NB4 (cell line): ENCODE measurements around the gene GK.
"Not testable (repeated sequence)": the region's sequence is repeated elsewhere in the genome, so short reads cannot be mapped to it uniquely, and the experiment has no call there.

Experiments used
- DNase-seq: peaks from one replicate; pipeline ENCODE4 v3.0.0; 2010; ENCODE audit warnings: low read depth
- H3K4me3 ChIP-seq: one replicate; pipeline ENCODE4 v1.5.1; 2011; ENCODE audit warnings: mild to moderate bottlenecking, low read depth, low read length, moderate library complexity
- MAX ChIP-seq: IDR thresholded peaks from 2 replicates; pipeline ENCODE4 v1.6.1; 2011; ENCODE audit warnings: low read depth, low read length
- MYC ChIP-seq: IDR thresholded peaks from 2 replicates; pipeline ENCODE4 v1.6.1; 2011; ENCODE audit warnings: low read depth, low read length
- POLR2A ChIP-seq: IDR thresholded peaks from 2 replicates; pipeline ENCODE4 v1.6.1; 2011; ENCODE audit warnings: mild to moderate bottlenecking; ENCODE audit not compliant: insufficient read length; ENCODE audit errors: extremely low read depth
- TF ChIP-seq, protein P1 (sequence below): IDR thresholded peaks from one replicate; pipeline ENCODE4 v1.5.1; 2012; ENCODE audit warnings: low read depth, low read length

GK gene

DNA sequence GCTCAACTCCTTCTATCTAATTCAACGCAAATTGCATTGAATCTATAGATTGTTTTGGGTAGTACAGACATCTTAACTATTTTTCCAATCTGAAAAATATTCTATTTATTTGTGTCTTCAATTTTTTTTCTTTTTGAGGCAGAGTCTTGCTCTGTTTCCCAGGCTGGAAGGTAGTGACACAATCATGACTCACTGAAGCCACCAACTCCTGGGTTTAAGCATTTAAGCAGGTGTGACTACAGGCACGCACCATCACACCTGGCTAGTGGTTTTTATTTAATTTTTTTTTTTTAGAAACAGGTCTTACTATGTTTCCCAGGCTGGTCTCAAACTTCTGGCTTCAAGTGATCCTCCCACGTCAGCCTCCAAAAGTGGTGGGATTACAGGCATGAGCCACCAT, 98.3 kb downstream of the GK start:
- no peak overlapping the region for H3K4me3 ChIP-seq
- no peak for DNase-seq
- no peak for TF ChIP-seq MYC
- no peak for TF ChIP-seq MAX
- no peak for TF ChIP-seq POLR2A
- TF ChIP-seq, protein P1, sequence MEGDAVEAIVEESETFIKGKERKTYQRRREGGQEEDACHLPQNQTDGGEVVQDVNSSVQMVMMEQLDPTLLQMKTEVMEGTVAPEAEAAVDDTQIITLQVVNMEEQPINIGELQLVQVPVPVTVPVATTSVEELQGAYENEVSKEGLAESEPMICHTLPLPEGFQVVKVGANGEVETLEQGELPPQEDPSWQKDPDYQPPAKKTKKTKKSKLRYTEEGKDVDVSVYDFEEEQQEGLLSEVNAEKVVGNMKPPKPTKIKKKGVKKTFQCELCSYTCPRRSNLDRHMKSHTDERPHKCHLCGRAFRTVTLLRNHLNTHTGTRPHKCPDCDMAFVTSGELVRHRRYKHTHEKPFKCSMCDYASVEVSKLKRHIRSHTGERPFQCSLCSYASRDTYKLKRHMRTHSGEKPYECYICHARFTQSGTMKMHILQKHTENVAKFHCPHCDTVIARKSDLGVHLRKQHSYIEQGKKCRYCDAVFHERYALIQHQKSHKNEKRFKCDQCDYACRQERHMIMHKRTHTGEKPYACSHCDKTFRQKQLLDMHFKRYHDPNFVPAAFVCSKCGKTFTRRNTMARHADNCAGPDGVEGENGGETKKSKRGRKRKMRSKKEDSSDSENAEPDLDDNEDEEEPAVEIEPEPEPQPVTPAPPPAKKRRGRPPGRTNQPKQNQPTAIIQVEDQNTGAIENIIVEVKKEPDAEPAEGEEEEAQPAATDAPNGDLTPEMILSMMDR, result no peak

DNA sequence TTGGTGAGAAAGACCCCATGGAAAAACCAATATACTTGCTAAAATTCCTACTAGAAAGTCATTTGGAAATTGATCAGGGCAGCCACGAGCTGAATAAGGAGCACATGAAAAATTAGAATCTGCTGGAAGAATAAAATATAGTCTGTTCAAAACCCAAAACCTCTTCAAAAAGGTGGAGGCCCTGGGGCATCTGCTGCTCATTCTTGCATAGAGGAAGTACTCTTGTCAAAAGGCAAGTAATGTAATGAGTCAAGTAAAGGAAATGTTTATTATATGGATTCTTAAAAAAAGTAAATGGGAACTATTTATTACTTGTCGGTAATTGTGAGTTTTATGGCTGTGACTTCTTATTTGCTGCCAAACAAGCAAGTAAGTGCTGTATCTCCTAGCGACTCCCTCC, 109.5 kb downstream of the GK start:
- TF ChIP-seq, protein P1, result no peak
- TF ChIP-seq MAX (no peak), POLR2A (no peak), MYC (no peak)
- DNase-seq, result no peak
- no peak overlapping the region for H3K4me3 ChIP-seq

DNA sequence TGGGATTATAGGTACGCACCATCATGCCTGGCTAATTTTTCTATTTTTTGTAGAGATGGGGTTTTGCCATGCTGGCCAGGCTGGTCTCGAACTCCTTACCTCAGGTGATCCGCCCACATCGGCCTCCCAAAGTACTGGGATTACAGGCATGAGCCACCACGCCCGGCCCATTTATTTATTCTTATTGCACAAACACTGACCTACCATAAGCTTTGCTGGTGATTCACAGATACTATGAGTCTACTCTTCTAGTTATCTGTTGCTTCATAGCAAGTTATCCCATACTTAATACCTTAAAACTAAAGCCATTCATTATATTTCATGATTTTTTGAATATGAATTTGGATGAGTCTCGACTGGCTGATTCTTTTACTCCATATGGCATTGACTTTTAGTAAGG, 120.5 kb downstream of the GK start:
- DNase-seq, result not testable (repeated sequence)

DNA sequence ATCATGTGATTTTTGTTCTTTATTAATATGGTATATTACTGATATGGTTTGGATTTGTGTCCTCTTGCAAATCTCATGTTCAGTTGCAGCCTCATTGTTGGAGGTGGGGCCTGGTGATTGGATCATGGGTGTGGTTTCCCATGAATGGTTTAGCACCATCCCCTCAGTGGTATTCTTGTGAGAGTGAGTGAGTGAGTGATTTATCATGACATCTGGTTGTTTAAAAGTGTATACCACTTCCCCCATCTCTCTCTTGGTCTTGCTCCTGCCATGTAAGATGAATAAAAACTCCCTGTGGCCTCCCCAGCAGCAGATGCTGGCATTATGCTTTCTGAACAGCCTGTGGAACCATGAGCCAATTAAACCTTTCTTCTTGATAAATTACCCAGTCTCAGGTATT, 124.4 kb downstream of the GK start:
- TF ChIP-seq, protein P1, result no peak
- TF ChIP-seq MYC (no peak), MAX (no peak), POLR2A (no peak)
- no peak for DNase-seq

More for the DNA sequence above, 120.5 kb downstream of the GK start:
- not testable (repeated sequence) for H3K4me3 ChIP-seq

DNA sequence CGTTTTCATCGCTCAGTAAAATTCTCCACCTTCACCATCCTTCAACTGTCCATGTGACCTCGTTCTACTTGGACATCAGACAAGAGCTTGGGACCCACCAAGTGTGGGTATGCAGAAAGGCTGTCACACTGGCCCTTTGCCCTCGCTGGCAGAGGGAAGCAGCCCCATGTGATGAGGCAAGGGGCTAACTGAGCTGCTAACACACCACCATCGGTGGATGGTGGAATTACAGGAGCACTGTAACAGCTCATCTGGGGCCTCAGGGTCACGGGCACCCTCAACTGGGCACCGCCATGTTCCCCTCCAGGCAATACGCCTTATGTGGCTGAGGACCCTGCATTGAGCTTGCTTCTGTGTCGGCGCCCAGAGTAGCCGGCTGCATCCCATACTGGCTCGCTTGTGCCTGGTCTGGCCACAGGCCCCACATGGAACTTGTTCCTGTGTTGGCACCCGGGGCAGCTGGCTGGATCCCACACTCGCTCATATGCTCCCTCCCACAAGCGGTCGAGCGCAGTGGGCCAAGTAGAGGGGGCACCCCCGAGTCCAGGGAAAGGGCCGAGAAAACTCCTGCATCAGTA, 126.3 kb downstream of the GK start:
- H3K4me3 ChIP-seq, result no peak overlapping the region
- no peak for DNase-seq
- TF ChIP-seq MAX, result no peak
- TF ChIP-seq, protein P1, result no peak
- no peak for TF ChIP-seq POLR2A
- no peak for TF ChIP-seq MYC

More for the DNA sequence above, 124.4 kb downstream of the GK start:
- no peak overlapping the region for H3K4me3 ChIP-seq
